HepG2 (cell line): Measurements from ENCODE around the gene SLC35B2. TPM values are rescaled to one million over a fixed set of nuclear protein-coding genes. Genes with fewer than 3 reads are reported as not detected.
A peak's percentile ranks its signal among the peaks of the same experiment; 100 is the strongest.

Source experiments
- ATF1 ChIP-seq: IDR thresholded peaks from 2 replicates; pipeline ENCODE4 v1.6.1; 2016; ENCODE audit warnings: mild to moderate bottlenecking, control low read depth
- ERF ChIP-seq: IDR thresholded peaks from 2 replicates; pipeline ENCODE4 v1.6.1; 2018; ENCODE audit warnings: missing biosample characterization, missing genetic modification reagents
- ETV6 ChIP-seq: sonication (generic); formaldehyde crosslinking; conservative IDR thresholded peaks from 2 replicates; pipeline ENCODE4 v1.4.0; 2020; ENCODE audit warnings: missing genetic modification reagents
- HMGXB3 ChIP-seq: sonication (generic); formaldehyde crosslinking; IDR thresholded peaks from 2 replicates; pipeline ENCODE4 v1.4.0; 2020; ENCODE audit warnings: missing genetic modification reagents, borderline replicate concordance
- MAFK ChIP-seq, 2 experiments: IDR thresholded peaks in 1 of 2; conservative IDR thresholded peaks in 1 of 2; 2 replicates each; pipeline ENCODE4 v1.6.1; 2011; ENCODE audit warnings: improper control_type of control experiment in 2 of 2, low read length in 2 of 2
- MYPOP ChIP-seq: sonication (generic); formaldehyde crosslinking; IDR thresholded peaks from 2 replicates; pipeline ENCODE4 v1.8.1; 2023; ENCODE audit warnings: mild to moderate bottlenecking, moderate library complexity, missing genetic modification reagents
- PLSCR1 ChIP-seq: sonication (generic); formaldehyde crosslinking; IDR thresholded peaks from 2 replicates; pipeline ENCODE4 v1.5.0; 2020; ENCODE audit warnings: missing genetic modification reagents, mild to moderate bottlenecking, borderline replicate concordance
- RAD21 ChIP-seq: fragments of 450-650 bp; formaldehyde crosslinking; IDR thresholded peaks from 2 replicates; pipeline ENCODE4 v1.5.0; 2020; ENCODE audit warnings: mild to moderate bottlenecking
- REXO4 ChIP-seq: sonication (generic); formaldehyde crosslinking; IDR thresholded peaks from 2 replicates; pipeline ENCODE4 v1.8.0; 2022; ENCODE audit warnings: missing genetic modification reagents, mild to moderate bottlenecking, borderline replicate concordance
- SCMH1 ChIP-seq: sonication (generic); formaldehyde crosslinking; IDR thresholded peaks from 2 replicates; pipeline ENCODE4 v1.9.0; 2021; ENCODE audit warnings: missing genetic modification reagents, mild to moderate bottlenecking, borderline replicate concordance
- SMYD3 ChIP-seq: sonication (generic); formaldehyde crosslinking; IDR thresholded peaks from 2 replicates; pipeline ENCODE4 v1.8.1; 2023; ENCODE audit warnings: mild to moderate bottlenecking, missing genetic modification reagents
- SPEN ChIP-seq: sonication (generic); formaldehyde crosslinking; IDR thresholded peaks from 2 replicates; pipeline ENCODE4 v1.5.1; 2020; ENCODE audit warnings: low read depth, mild to moderate bottlenecking, missing genetic modification reagents
- SSRP1 ChIP-seq: IDR thresholded peaks from 2 replicates; pipeline ENCODE4 v1.6.1; 2016; ENCODE audit warnings: control low read depth
- XRCC5 ChIP-seq: fragments of 200-400 bp; formaldehyde crosslinking; optimal IDR thresholded peaks from 2 replicates; pipeline ENCODE3; 2017; ENCODE audit warnings: mild to moderate bottlenecking, low read length
- ZMYM3 ChIP-seq: sonication (generic); formaldehyde crosslinking; IDR thresholded peaks from 2 replicates; pipeline ENCODE4 v1.5.1; 2020; ENCODE audit warnings: mild to moderate bottlenecking, missing genetic modification reagents
- ZNF432 ChIP-seq: sonication (generic); formaldehyde crosslinking; IDR thresholded peaks from 2 replicates; pipeline ENCODE4 v1.5.0; 2020; ENCODE audit warnings: missing genetic modification reagents, mild to moderate bottlenecking, borderline replicate concordance
- ZNF460 ChIP-seq: sonication (generic); formaldehyde crosslinking; IDR thresholded peaks from 2 replicates; pipeline ENCODE4 v1.5.1; 2020; ENCODE audit warnings: missing genetic modification reagents, mild to moderate bottlenecking, borderline replicate concordance
- ZNF546 ChIP-seq: sonication (generic); formaldehyde crosslinking; conservative IDR thresholded peaks from 2 replicates; pipeline ENCODE4 v1.8.1; 2023; ENCODE audit warnings: mild to moderate bottlenecking, missing genetic modification reagents
- ZNF564 ChIP-seq: sonication (generic); formaldehyde crosslinking; IDR thresholded peaks from 2 replicates; pipeline ENCODE4 v1.8.1; 2023; ENCODE audit warnings: mild to moderate bottlenecking, missing genetic modification reagents
- ZNF839 ChIP-seq: sonication (generic); formaldehyde crosslinking; IDR thresholded peaks from 2 replicates; pipeline ENCODE4 v1.4.0; 2020; ENCODE audit warnings: missing genetic modification reagents, mild to moderate bottlenecking, borderline replicate concordance
- polyA plus RNA-seq, 8 experiments: library from polyadenylated mRNA; depleted of rRNA in 3 of 8; stranded (reverse) in 7 of 8; unstranded in 1 of 8; fragments of >200 nt; fragmentation: Illumina TruSeq in 4 of 8; extraction: Trizol in 4 of 8; gene quantifications; 2 replicates each; pipeline versions ENCODE4 v1.2.1 to v1.2.3, GENCODE V29; 2011 to 2016; ENCODE audit warnings: low read depth in 4 of 8, missing spikeins in 1 of 8, mixed read lengths in 1 of 8; ENCODE audit not compliant: insufficient read depth in 1 of 8
- total RNA-seq, 5 experiments: library from RNA; depleted of rRNA; stranded (reverse); fragments of >200 nt; fragmentation: Illumina TruSeq; extraction: Trizol; gene quantifications; 2 replicates each; pipeline ENCODE4 v1.2.3, GENCODE V29; 2016; ENCODE audit warnings: low read depth in 1 of 5
- TF ChIP-seq, protein P1 (sequence below): sonication (generic); formaldehyde crosslinking; IDR thresholded peaks from 2 replicates; pipeline ENCODE4 v1.9.0; 2021; ENCODE audit warnings: missing genetic modification reagents, mild to moderate bottlenecking, borderline replicate concordance

SLC35B2 gene
- total and polyA plus RNA-seq, 2 of the 13 experiments (the other 11 are each of a cell fraction or from before 2014, with no cell fraction given), result 61.1 to 148 TPM

DNA sequence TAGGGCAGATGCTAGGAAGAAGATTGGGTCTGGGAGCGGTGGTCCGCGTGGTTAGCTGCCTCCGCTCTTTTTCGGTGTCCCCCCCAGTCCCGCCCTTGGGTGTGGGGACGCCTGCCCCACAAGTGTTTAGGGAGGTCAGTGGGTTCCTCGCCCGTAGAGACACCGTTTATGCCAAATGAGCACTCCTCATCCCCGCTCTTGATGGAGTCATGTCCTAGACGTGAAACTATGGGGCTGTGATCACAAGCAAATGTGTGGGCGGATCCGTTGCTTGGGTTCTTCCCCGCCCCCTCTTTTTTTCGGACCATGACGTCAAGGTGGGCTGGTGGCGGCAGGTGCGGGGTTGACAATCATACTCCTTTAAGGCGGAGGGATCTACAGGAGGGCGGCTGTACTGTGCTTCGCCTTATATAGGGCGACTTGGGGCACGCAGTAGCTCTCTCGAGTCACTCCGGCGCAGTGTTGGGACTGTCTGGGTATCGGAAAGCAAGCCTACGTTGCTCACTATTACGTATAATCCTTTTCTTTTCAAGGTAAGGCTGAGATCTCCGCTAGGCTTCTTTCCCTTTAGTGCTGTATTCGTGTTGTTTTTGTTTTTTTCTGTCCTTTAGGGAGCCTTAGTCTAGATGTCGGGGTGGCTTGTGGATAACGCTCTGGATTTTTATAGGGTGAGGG is 10.5 kb downstream of the SLC35B2 start, which contains the start of gene HSP90AB1 (continued):
- peak; percentile 34 to 55 for TF ChIP-seq MAFK (conservative IDR thresholded peaks at IDR 0.05 in 1 of 2, IDR thresholded peaks at IDR 0.05 in 1 of 2; ENCODE audit: low read length in 2 of 2)
- peak; percentile 66; the same call in 1 of the 2 replicates for TF ChIP-seq SPEN
- peak; percentile 97 for TF ChIP-seq SSRP1
- TF ChIP-seq, protein P1, sequence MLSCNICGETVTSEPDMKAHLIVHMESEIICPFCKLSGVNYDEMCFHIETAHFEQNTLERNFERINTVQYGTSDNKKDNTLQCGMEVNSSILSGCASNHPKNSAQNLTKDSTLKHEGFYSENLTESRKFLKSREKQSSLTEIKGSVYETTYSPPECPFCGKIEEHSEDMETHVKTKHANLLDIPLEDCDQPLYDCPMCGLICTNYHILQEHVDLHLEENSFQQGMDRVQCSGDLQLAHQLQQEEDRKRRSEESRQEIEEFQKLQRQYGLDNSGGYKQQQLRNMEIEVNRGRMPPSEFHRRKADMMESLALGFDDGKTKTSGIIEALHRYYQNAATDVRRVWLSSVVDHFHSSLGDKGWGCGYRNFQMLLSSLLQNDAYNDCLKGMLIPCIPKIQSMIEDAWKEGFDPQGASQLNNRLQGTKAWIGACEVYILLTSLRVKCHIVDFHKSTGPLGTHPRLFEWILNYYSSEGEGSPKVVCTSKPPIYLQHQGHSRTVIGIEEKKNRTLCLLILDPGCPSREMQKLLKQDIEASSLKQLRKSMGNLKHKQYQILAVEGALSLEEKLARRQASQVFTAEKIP (CRISPR knock-in tag), result no peak
- no peak for TF ChIP-seq ZNF546 (CRISPR knock-in tag)
- peak; percentile 28; the same call in 1 of the 2 replicates for TF ChIP-seq PLSCR1 (CRISPR knock-in tag)
- peak; percentile 77 for TF ChIP-seq ATF1
- TF ChIP-seq SCMH1 (CRISPR knock-in tag), result no peak
- TF ChIP-seq RAD21 (CRISPR knock-in tag), result peak; percentile 22; the same call in 1 of the 2 replicates
- no peak for TF ChIP-seq XRCC5
- TF ChIP-seq SMYD3 (CRISPR knock-in tag), result no peak; the same call in 1 of the 2 replicates
- 0 out of 2 replicates have a peak, but pooled peaks have one; percentile 1 for TF ChIP-seq ZNF564 (CRISPR knock-in tag)
- TF ChIP-seq ZNF839 (CRISPR knock-in tag), result no peak
- TF ChIP-seq REXO4 (CRISPR knock-in tag), result no peak; the same call in 1 of the 2 replicates
- TF ChIP-seq MYPOP (CRISPR knock-in tag), result peak; percentile 70; the same call in 1 of the 2 replicates
- 0 out of 2 replicates have a peak, but pooled peaks have one; percentile 68 for TF ChIP-seq ETV6 (CRISPR knock-in tag)
- no peak for TF ChIP-seq ZNF432
- TF ChIP-seq ZNF460 (CRISPR knock-in tag), result no peak
- TF ChIP-seq HMGXB3 (CRISPR knock-in tag), result no peak
- no peak for TF ChIP-seq ZMYM3 (CRISPR knock-in tag)
- peak; percentile 77 for TF ChIP-seq ERF (CRISPR knock-in tag)
